Endothelial cell of umbilical vein (primary cell): ENCODE results near the gene ARPP19. TPM values are rescaled to one million over a fixed set of nuclear protein-coding genes. Genes with fewer than 3 reads are reported as not detected.
A peak's percentile ranks its signal among the peaks of the same experiment; 100 is the strongest.

Source experiments
- BruUV-seq: library from RNA; stranded (reverse); fragments of 400-500 nt; replicated peaks from 2 replicates; lab custom pipeline; 2021; lab: Mats Ljungman, UMichigan
- CTCF ChIA-PET: fragments of 300-600, 350-600 bp; sonication (Branson Sonifier 250); formaldehyde crosslinking; loops from one replicate; lab custom pipeline; 2021; ENCODE audit warnings: antibody characterized with exemption, inconsistent platforms; lab: Charles Lee
- POLR2A ChIA-PET: fragments of 300-600, 350-600 bp; sonication (Branson Sonifier 250); formaldehyde crosslinking; loops from one replicate; lab custom pipeline; 2021; ENCODE audit warnings: antibody characterized with exemption, inconsistent platforms; lab: Charles Lee
- DNase-seq: peaks from one replicate; pipeline ENCODE4 v3.0.0-alpha.2; 2011; ENCODE audit warnings: low read depth, low spot score
- FAIRE-seq: peaks from 2 replicates; lab custom pipeline; 2011; peaks lifted over from hg19 to GRCh38; lab: Jason Lieb, UNC
- H2AFZ ChIP-seq: 2 replicates; pipeline ENCODE4 v1.6.0; 2012; ENCODE audit warnings: low read depth, low read length, control low read depth, inconsistent platforms
- H3K27ac ChIP-seq: 2 replicates; pipeline ENCODE4 v1.5.1; 2011; ENCODE audit warnings: low read depth, mild to moderate bottlenecking, control low read depth, low read length, moderate library complexity; ENCODE audit not compliant: insufficient read depth
- H3K27me3 ChIP-seq, 2 experiments: 2 replicates each; pipeline versions ENCODE4 v1.6.0 to v1.6.1; 2011; ENCODE audit warnings: low read length in 2 of 2, mixed read lengths in 1 of 2; ENCODE audit not compliant: control insufficient read depth in 2 of 2, insufficient read depth in 2 of 2
- H3K36me3 ChIP-seq, 2 experiments: 2 replicates in 1 of 2; 3 replicates in 1 of 2; pipeline ENCODE4 v1.5.1; 2011; ENCODE audit warnings: low read length in 2 of 2, mild to moderate bottlenecking in 1 of 2, moderate library complexity in 1 of 2; ENCODE audit not compliant: control insufficient read depth in 2 of 2, insufficient read depth in 2 of 2; ENCODE audit errors: extremely low read depth in 1 of 2
- H3K4me1 ChIP-seq: 3 replicates; pipeline ENCODE4 v1.5.1; 2011; ENCODE audit warnings: mild to moderate bottlenecking, low read length; ENCODE audit not compliant: control insufficient read depth, insufficient read depth; ENCODE audit errors: extremely low read depth
- H3K4me2 ChIP-seq: 2 replicates; pipeline ENCODE4 v1.6.1; 2011; ENCODE audit warnings: low read length, control low read depth, mixed read lengths; ENCODE audit not compliant: insufficient read depth
- H3K4me3 ChIP-seq, 3 experiments: fragments of 200-600 bp in 1 of 3; sonication (generic), shearing (Covaris generic) in 1 of 3; replicated peaks in 1 of 3; 2 replicates each; pipeline ENCODE4 v1.5.1; 2011 to 2016; ENCODE audit warnings: control low read depth in 3 of 3, low read length in 3 of 3, mild to moderate bottlenecking in 2 of 3, inconsistent platforms in 1 of 3, low read depth in 1 of 3, moderate library complexity in 1 of 3; ENCODE audit not compliant: insufficient read depth in 1 of 3
- H3K79me2 ChIP-seq: 2 replicates; pipeline ENCODE4 v1.6.0; 2012; ENCODE audit warnings: low read length, inconsistent platforms; ENCODE audit not compliant: control insufficient read depth, insufficient read depth
- H3K9ac ChIP-seq: replicated peaks from 2 replicates; pipeline ENCODE3; 2011; ENCODE audit warnings: low read length, control low read depth; ENCODE audit not compliant: insufficient read depth; ENCODE audit errors: extremely low read depth
- H3K9me1 ChIP-seq: replicated peaks from 3 replicates; pipeline ENCODE4 v1.6.0; 2011; ENCODE audit warnings: mild to moderate bottlenecking, low read length; ENCODE audit not compliant: control insufficient read depth, insufficient read depth; ENCODE audit errors: extremely low read depth
- H3K9me3 ChIP-seq: replicated peaks from 2 replicates; pipeline ENCODE4 v1.5.1; 2012; ENCODE audit warnings: low read length, inconsistent platforms; ENCODE audit not compliant: control insufficient read depth, insufficient read depth
- H4K20me1 ChIP-seq: replicated peaks from 2 replicates; pipeline ENCODE3; 2011; ENCODE audit warnings: mild to moderate bottlenecking, low read length; ENCODE audit not compliant: control insufficient read depth, insufficient read depth; ENCODE audit errors: extremely low read depth
- EZH2 ChIP-seq: IDR thresholded peaks from 2 replicates; pipeline ENCODE4 v1.6.1; 2012; ENCODE audit warnings: borderline replicate concordance, low read depth, mild to moderate bottlenecking, moderate library complexity, low read length, inconsistent platforms; ENCODE audit not compliant: severe bottlenecking
- FOS ChIP-seq: IDR thresholded peaks from 2 replicates; pipeline ENCODE4 v1.6.1; 2011; ENCODE audit warnings: mild to moderate bottlenecking, low read length, moderate library complexity, borderline replicate concordance; ENCODE audit not compliant: insufficient read depth
- GATA2 ChIP-seq: IDR thresholded peaks from 2 replicates; pipeline ENCODE4 v1.7.0; 2011; ENCODE audit warnings: low read depth, mild to moderate bottlenecking, moderate library complexity, mixed read lengths, low read length; ENCODE audit not compliant: insufficient read length, insufficient read depth
- JUN ChIP-seq: IDR thresholded peaks from 2 replicates; pipeline ENCODE4 v1.6.1; 2011; ENCODE audit warnings: borderline replicate concordance, low read depth; ENCODE audit not compliant: insufficient read length, insufficient read depth
- MYC ChIP-seq: IDR thresholded peaks from one replicate; pipeline ENCODE4 v1.6.1; 2011; ENCODE audit warnings: mild to moderate bottlenecking, low read depth, low read length
- POLR2A ChIP-seq: IDR thresholded peaks from 2 replicates; pipeline ENCODE4 v1.6.1; 2012; ENCODE audit warnings: low read depth, mild to moderate bottlenecking, control low read depth, low read length
- POLR2AphosphoS5 ChIP-seq: IDR thresholded peaks from 2 replicates; pipeline ENCODE4 v1.6.1; 2012; ENCODE audit warnings: low read depth, mild to moderate bottlenecking, control low read depth, low read length, moderate library complexity; ENCODE audit not compliant: insufficient read depth
- dilution Hi-C: fragments of 300-500 bp; cut with MboI; formaldehyde crosslinking; loops from one replicate; pipeline ENCODE4 v1.15.0; 2019; ENCODE audit warnings: low sequenced_read_pairs; ENCODE audit not compliant: extremely low pct_ligation_motif_present
- intact Hi-C: fragments of 100-400 bp; cut with micrococcal nuclease; formaldehyde crosslinking; loops from one replicate; pipeline ENCODE4 v1.10.0; 2022
- polyA plus RNA-seq, 4 experiments: library from polyadenylated mRNA; depleted of rRNA in 3 of 4; stranded (reverse) in 3 of 4; unstranded in 1 of 4; fragments of >200 nt; gene quantifications; 2 replicates each; pipeline versions ENCODE4 v1.2.1 to v1.2.3, GENCODE V29; 2011 to 2012; ENCODE audit warnings: missing spikeins in 1 of 4
- total RNA-seq: library from RNA; stranded (reverse); gene quantifications from 2 replicates; pipeline ENCODE4 v1.2.3, GENCODE V29; 2021
- TF ChIP-seq, protein P1 (sequence below), 2 donors: IDR thresholded peaks; 1 replicate in 1 of 2; 2 replicates in 1 of 2; pipeline ENCODE4 v1.5.1; 2011; ENCODE audit warnings: low read length in 2 of 2, mild to moderate bottlenecking in 2 of 2, moderate library complexity in 2 of 2, control low read depth in 1 of 2, inconsistent platforms in 1 of 2, low read depth in 1 of 2; ENCODE audit not compliant: insufficient read depth in 1 of 2; ENCODE audit errors: extremely low read depth in 1 of 2
- TF ChIP-seq, protein P2 (sequence below): IDR thresholded peaks from 2 replicates; pipeline ENCODE4 v1.6.1; 2011; ENCODE audit not compliant: insufficient read depth, insufficient read length

ARPP19 gene
- total and polyA plus RNA-seq, 2 donors (not counting 3 experiments of a cell fraction or from before 2014, with no cell fraction given), result 47.1 to 191 TPM

DNA sequence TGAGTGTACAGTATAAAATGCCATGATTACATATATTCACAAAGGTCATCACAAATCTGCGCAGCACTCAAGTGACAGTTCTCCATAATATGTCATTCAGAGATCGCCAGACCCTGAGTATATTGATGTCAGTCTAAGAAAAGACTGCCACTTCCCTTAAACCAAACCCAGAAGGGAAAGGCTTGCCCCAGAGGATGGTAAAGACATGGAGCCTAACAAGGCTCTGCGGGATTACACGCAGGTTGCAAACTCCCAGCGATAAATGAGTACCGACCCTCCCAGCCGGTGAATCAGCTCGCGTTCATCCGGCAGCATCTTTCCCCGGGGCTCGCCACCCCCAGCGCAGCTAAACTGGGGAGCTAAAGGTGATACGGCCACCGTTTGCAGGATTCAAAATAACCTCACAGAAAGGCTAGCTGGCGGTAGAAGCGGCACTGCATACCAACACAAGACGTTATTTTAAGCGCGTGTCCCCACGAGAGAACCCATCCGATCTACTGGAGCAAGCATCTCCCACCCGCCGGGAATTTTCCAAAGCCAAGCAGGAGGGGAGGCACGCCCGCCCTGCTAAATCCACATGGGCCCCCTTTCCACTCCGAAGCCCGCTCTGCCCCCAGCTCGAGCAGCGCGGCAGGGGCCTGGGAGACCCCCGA is 40.8 kb downstream of the ARPP19 start:
- peaks cover 55% of the 10 kb centered on the region for H3K79me2 ChIP-seq
- intact Hi-C loops, result loop anchor here (1.0 to 2.0 kb wide), 4 partner anchors 35 to 271 kb away; no protein-coding TSS in a partner anchor
- peaks cover 20% of the 10 kb centered on the region for H3K4me1 ChIP-seq
- BruUV-seq, result no TSS peak
- H3K9me1 ChIP-seq, result no peaks in the 10 kb centered on the region
- peak; percentile 47 for FAIRE-seq
- H3K27me3 ChIP-seq, result no peaks in the 10 kb centered on the region
- H3K27ac ChIP-seq, result peak overlapping the region; percentile 42
- dilution Hi-C loops, result no loop called here
- H2AFZ ChIP-seq, result peak overlapping the region; percentile 4
- no peaks in the 10 kb centered on the region for H3K9me3 ChIP-seq
- no peaks in the 10 kb centered on the region for H3K36me3 ChIP-seq
- ChIA-PET CTCF (interaction anchor here (1.0 to 2.0 kb wide), 6 partner anchors 26 to 208 kb away, joined by 3 to 6 read pairs (median 4); no protein-coding TSS in a partner anchor), POLR2A (no interaction called here)
- DNase-seq, result peak; percentile 57
- no peak for TF ChIP-seq EZH2
- no peak for TF ChIP-seq JUN
- TF ChIP-seq FOS, result no peak
- TF ChIP-seq, protein P1, sequence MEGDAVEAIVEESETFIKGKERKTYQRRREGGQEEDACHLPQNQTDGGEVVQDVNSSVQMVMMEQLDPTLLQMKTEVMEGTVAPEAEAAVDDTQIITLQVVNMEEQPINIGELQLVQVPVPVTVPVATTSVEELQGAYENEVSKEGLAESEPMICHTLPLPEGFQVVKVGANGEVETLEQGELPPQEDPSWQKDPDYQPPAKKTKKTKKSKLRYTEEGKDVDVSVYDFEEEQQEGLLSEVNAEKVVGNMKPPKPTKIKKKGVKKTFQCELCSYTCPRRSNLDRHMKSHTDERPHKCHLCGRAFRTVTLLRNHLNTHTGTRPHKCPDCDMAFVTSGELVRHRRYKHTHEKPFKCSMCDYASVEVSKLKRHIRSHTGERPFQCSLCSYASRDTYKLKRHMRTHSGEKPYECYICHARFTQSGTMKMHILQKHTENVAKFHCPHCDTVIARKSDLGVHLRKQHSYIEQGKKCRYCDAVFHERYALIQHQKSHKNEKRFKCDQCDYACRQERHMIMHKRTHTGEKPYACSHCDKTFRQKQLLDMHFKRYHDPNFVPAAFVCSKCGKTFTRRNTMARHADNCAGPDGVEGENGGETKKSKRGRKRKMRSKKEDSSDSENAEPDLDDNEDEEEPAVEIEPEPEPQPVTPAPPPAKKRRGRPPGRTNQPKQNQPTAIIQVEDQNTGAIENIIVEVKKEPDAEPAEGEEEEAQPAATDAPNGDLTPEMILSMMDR (IDR thresholded peaks at IDR 0.05; ENCODE audit: extremely low read depth in 1 of 2, insufficient read depth in 1 of 2, low read depth in 1 of 2, low read length in 2 of 2), result no peak
- TF ChIP-seq POLR2AphosphoS5, result no peak
- TF ChIP-seq GATA2, result no peak
- TF ChIP-seq POLR2A, result no peak
- TF ChIP-seq, protein P2, sequence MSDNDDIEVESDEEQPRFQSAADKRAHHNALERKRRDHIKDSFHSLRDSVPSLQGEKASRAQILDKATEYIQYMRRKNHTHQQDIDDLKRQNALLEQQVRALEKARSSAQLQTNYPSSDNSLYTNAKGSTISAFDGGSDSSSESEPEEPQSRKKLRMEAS, result no peak
- no peak for TF ChIP-seq MYC
- peak overlapping the region; percentile 89 for H3K4me2 ChIP-seq
- H4K20me1 ChIP-seq, result peaks cover 5% of the 10 kb centered on the region
- H3K9ac ChIP-seq, result peak overlapping the region; percentile 77
- peak overlapping the region; percentile 70 to 91 (median 89) for H3K4me3 ChIP-seq
